H1 (cell line): ENCODE measurements around the gene YWHAE. TPM values are rescaled to one million over a fixed set of nuclear protein-coding genes. Genes with fewer than 3 reads are reported as not detected.

ENCODE experiments used
- CTCF ChIA-PET: fragments of 300-600 bp; sonication (Branson Sonifier 250); formaldehyde crosslinking; loops from one replicate; lab custom pipeline; 2021; ENCODE audit not compliant: partially characterized antibody; lab: Charles Lee
- POLR2A ChIA-PET: fragments of 300-600 bp; sonication (Branson Sonifier 250); formaldehyde crosslinking; loops from one replicate; lab custom pipeline; 2021; ENCODE audit warnings: inconsistent platforms; ENCODE audit not compliant: partially characterized antibody; lab: Charles Lee
- DNase-seq, 2 experiments: peaks; one replicate each; pipeline versions ENCODE4 v3.0.0 to v3.0.0-alpha.2; 2010 to 2022; ENCODE audit warnings: low spot score in 2 of 2, low read depth in 1 of 2, mixed read lengths in 1 of 2
- FAIRE-seq: peaks from 2 replicates; lab custom pipeline; 2011; peaks lifted over from hg19 to GRCh38; lab: Jason Lieb, UNC
- H2AFZ ChIP-seq: 2 replicates; pipeline ENCODE4 v1.8.1; 2012; ENCODE audit warnings: low read length, inconsistent platforms
- H2AK5ac ChIP-seq: 2 replicates; pipeline ENCODE4 v1.6.1; 2013; ENCODE audit warnings: low read depth, low read length
- H2BK120ac ChIP-seq: replicated peaks from 2 replicates; pipeline ENCODE3; 2013; ENCODE audit warnings: low read depth, low read length, inconsistent platforms
- H2BK12ac ChIP-seq: 2 replicates; pipeline ENCODE4 v1.6.1; 2013; ENCODE audit warnings: low read depth, low read length
- H2BK15ac ChIP-seq: 2 replicates; pipeline ENCODE4 v1.6.1; 2013; ENCODE audit warnings: low read length
- H2BK20ac ChIP-seq: 2 replicates; pipeline ENCODE4 v1.6.1; 2013; ENCODE audit warnings: low read length
- H2BK5ac ChIP-seq: 2 replicates; pipeline ENCODE4 v1.6.1; 2013; ENCODE audit warnings: low read depth, low read length
- H3K14ac ChIP-seq: 2 replicates; pipeline ENCODE4 v1.6.1; 2013; ENCODE audit warnings: inconsistent platforms; ENCODE audit not compliant: insufficient read length
- H3K18ac ChIP-seq: 2 replicates; pipeline ENCODE4 v1.6.1; 2013; ENCODE audit warnings: low read length; ENCODE audit errors: extremely low read depth
- H3K23ac ChIP-seq: 2 replicates; pipeline ENCODE4 v1.6.1; 2013; ENCODE audit warnings: inconsistent platforms; ENCODE audit not compliant: insufficient read length
- H3K23me2 ChIP-seq: 2 replicates; pipeline ENCODE4 v1.6.1; 2013; ENCODE audit warnings: low read depth, low read length
- H3K27ac ChIP-seq: 2 replicates; pipeline ENCODE4 v1.6.1; 2011; ENCODE audit warnings: low read depth, low read length, inconsistent platforms
- H3K27me3 ChIP-seq, 4 experiments: replicated peaks in 1 of 4; 1 replicate in 1 of 4; 2 replicates in 3 of 4; pipeline versions ENCODE4 v1.6.1 to v1.8.1; 2011 to 2013; ENCODE audit warnings: low read length in 3 of 4, mild to moderate bottlenecking in 3 of 4, inconsistent platforms in 2 of 4, mixed read lengths in 2 of 4, moderate library complexity in 1 of 4; ENCODE audit not compliant: control insufficient read depth in 3 of 4, insufficient read depth in 3 of 4; ENCODE audit errors: extremely low read depth in 1 of 4
- H3K36me3 ChIP-seq, 4 experiments: 2 replicates each; pipeline versions ENCODE4 v1.6.1 to v1.8.1; 2011 to 2013; ENCODE audit warnings: mild to moderate bottlenecking in 4 of 4, low read length in 3 of 4, moderate library complexity in 2 of 4, control low read depth in 1 of 4, inconsistent platforms in 1 of 4; ENCODE audit not compliant: insufficient read depth in 4 of 4, control insufficient read depth in 2 of 4
- H3K4ac ChIP-seq: replicated peaks from 2 replicates; pipeline ENCODE3; 2013; ENCODE audit warnings: low read length, low read depth, mixed read lengths, inconsistent platforms; ENCODE audit not compliant: insufficient read length
- H3K4me1 ChIP-seq, 4 experiments: replicated peaks in 1 of 4; 1 replicate in 1 of 4; 2 replicates in 3 of 4; pipeline versions ENCODE4 v1.6.1 to v1.8.1; 2011 to 2013; ENCODE audit warnings: low read length in 3 of 4, inconsistent platforms in 2 of 4, mixed read lengths in 1 of 4; ENCODE audit not compliant: insufficient read depth in 4 of 4, control insufficient read depth in 3 of 4
- H3K4me2 ChIP-seq, 2 experiments: 2 replicates each; pipeline versions ENCODE4 v1.6.1 to v1.8.1; 2011 to 2013; ENCODE audit warnings: low read depth in 2 of 2, low read length in 2 of 2, control low read depth in 1 of 2, inconsistent platforms in 1 of 2, mild to moderate bottlenecking in 1 of 2; ENCODE audit not compliant: insufficient read depth in 1 of 2
- H3K4me3 ChIP-seq, 4 experiments: fragments of 200-600, 300-600 bp in 1 of 4; sonication (generic), shearing (Covaris generic), sonication (Bioruptor Twin) in 1 of 4; 2 replicates each; pipeline versions ENCODE4 v1.5.1 to v1.8.1; 2011 to 2016; ENCODE audit warnings: low read length in 4 of 4, low read depth in 3 of 4, control low read depth in 2 of 4, inconsistent platforms in 2 of 4, mild to moderate bottlenecking in 2 of 4, mixed read lengths in 1 of 4, moderate library complexity in 1 of 4; ENCODE audit not compliant: insufficient read depth in 2 of 4; ENCODE audit errors: extremely low read depth in 1 of 4
- H3K56ac ChIP-seq: replicated peaks from 2 replicates; pipeline ENCODE3; 2013; ENCODE audit warnings: low read depth, mild to moderate bottlenecking, mixed read lengths, low read length, inconsistent platforms; ENCODE audit not compliant: insufficient read length
- H3K79me1 ChIP-seq: 2 replicates; pipeline ENCODE4 v1.6.1; 2013; ENCODE audit warnings: low read depth, low read length, control low read depth
- H3K79me2 ChIP-seq, 2 experiments: 2 replicates each; pipeline versions ENCODE4 v1.6.1 to v1.8.1; 2012 to 2013; ENCODE audit warnings: low read length in 2 of 2, mild to moderate bottlenecking in 2 of 2, inconsistent platforms in 1 of 2; ENCODE audit not compliant: insufficient read depth in 2 of 2, control insufficient read depth in 1 of 2
- H3K9ac ChIP-seq, 4 experiments: replicated peaks in 1 of 4; 1 replicate in 1 of 4; 2 replicates in 3 of 4; pipeline versions ENCODE4 v1.6.1 to v1.8.1; 2011 to 2013; ENCODE audit warnings: low read depth in 3 of 4, low read length in 3 of 4, control low read depth in 2 of 4, mild to moderate bottlenecking in 2 of 4, moderate library complexity in 2 of 4, inconsistent platforms in 1 of 4; ENCODE audit errors: extremely low read depth in 1 of 4
- H3K9me3 ChIP-seq, 2 experiments: 2 replicates each; pipeline versions ENCODE4 v1.6.1 to v1.8.1; 2012 to 2013; ENCODE audit warnings: mild to moderate bottlenecking in 2 of 2, moderate library complexity in 2 of 2, control low read depth in 1 of 2, inconsistent platforms in 1 of 2, low read depth in 1 of 2, low read length in 1 of 2, mixed read lengths in 1 of 2; ENCODE audit not compliant: insufficient read depth in 2 of 2
- H4K20me1 ChIP-seq, 2 experiments: replicated peaks in 1 of 2; 2 replicates each; pipeline versions ENCODE3 to v1.8.1; 2011 to 2013; ENCODE audit warnings: inconsistent platforms in 2 of 2, low read length in 2 of 2, mild to moderate bottlenecking in 1 of 2; ENCODE audit not compliant: insufficient read depth in 2 of 2, control insufficient read depth in 1 of 2
- H4K5ac ChIP-seq: 2 replicates; pipeline ENCODE4 v1.6.1; 2013; ENCODE audit warnings: low read length, low read depth, mixed read lengths, inconsistent platforms; ENCODE audit not compliant: insufficient read length
- H4K8ac ChIP-seq: 2 replicates; pipeline ENCODE4 v1.8.0; 2013; ENCODE audit warnings: mild to moderate bottlenecking, moderate library complexity, low read length, inconsistent platforms; ENCODE audit not compliant: insufficient read depth; ENCODE audit errors: extremely low read depth
- H4K91ac ChIP-seq: replicated peaks from 2 replicates; pipeline ENCODE3; 2013; ENCODE audit warnings: low read length, mixed read lengths, inconsistent platforms; ENCODE audit not compliant: insufficient read length
- NANOG ChIP-seq: IDR thresholded peaks from 2 replicates; pipeline ENCODE4 v1.6.1; 2011; ENCODE audit warnings: low read length, low read depth, mild to moderate bottlenecking, inconsistent platforms; ENCODE audit not compliant: insufficient read depth, poor library complexity, severe bottlenecking
- WGBS, 2 experiments: shearing (Covaris generic) in 1 of 2; methylation state at CpG; one replicate each; pipeline versions ENCODE4 v1.1.6 to v1.1.7; 2013 to 2015; ENCODE audit warnings: low lambda C conversion rate in 2 of 2, mixed read lengths in 2 of 2, inconsistent platforms in 1 of 2, low coverage in 1 of 2, missing lambda C conversion rate in 1 of 2; ENCODE audit not compliant: insufficient replicate concordance in 2 of 2, insufficient coverage in 1 of 2, insufficient read length in 1 of 2; ENCODE audit errors: extremely low coverage in 1 of 2, missing lambda C conversion rate in 1 of 2; 5-methylcytosine and 5-hydroxymethylcytosine counted together
- polyA plus RNA-seq, 7 experiments: library from polyadenylated mRNA; depleted of rRNA in 3 of 7; stranded (reverse) in 5 of 7; unstranded in 2 of 7; fragments of >200 nt in 5 of 7; fragments of 200-250 nt in 2 of 7; gene quantifications; 1 replicate in 5 of 7; 2 replicates in 1 of 7; 4 replicates in 1 of 7; pipeline versions ENCODE4 v1.2.1 to v1.2.3, GENCODE V29; 2011 to 2013; ENCODE audit warnings: missing spikeins in 2 of 7, mixed read lengths in 2 of 7
- total RNA-seq: library from RNA; stranded (reverse); fragmentation: NEBNext Ultra II Directional; extraction: Animal tissue kit (Norgen Biotek cat#: 25700); gene quantifications from 2 replicates; pipeline ENCODE4 v1.2.1, GENCODE V29; 2021

YWHAE gene
- total and polyA plus RNA-seq, 2 of the 8 experiments (the other 6 are each of a cell fraction or from before 2014, with no cell fraction given), result 559 to 1,186 TPM

- Histone ChIP-seq H3K79me2 (peaks cover 22 to 26% of the 10 kb centered on the region in 2 experiments), H2BK120ac (no peak overlapping the region), H3K27me3 (no peaks in the 10 kb centered on the region; a peak in 2 of 7 replicates), H3K36me3 (no peaks in the 10 kb centered on the region; a peak in 1 of 8 replicates), H3K23me2 (peaks cover 7% of the 10 kb centered on the region; the same call in 1 of the 2 replicates), H4K5ac (no peak overlapping the region), H2AFZ (no peak overlapping the region), H3K9ac (no peak overlapping the region), H3K14ac (no peak overlapping the region), H2BK5ac (no peak overlapping the region), H3K27ac (no peak overlapping the region), H3K79me1 (no peaks in the 10 kb centered on the region; the same call in 1 of the 2 replicates), H3K4me3 (no peak overlapping the region), H3K4ac (no peak overlapping the region), H2BK12ac (no peak overlapping the region), H4K91ac (no peak overlapping the region), H3K4me2 (no peak overlapping the region), H3K18ac (no peak overlapping the region), H2AK5ac (no peak overlapping the region), H4K20me1 (peaks cover 3 to 6% of the 10 kb centered on the region in 2 experiments), H3K4me1 (peaks cover 0 to 5% (median 2%) of the 10 kb centered on the region in 4 experiments; a peak in 5 of 7 replicates), H3K9me3 (no peaks in the 10 kb centered on the region), H3K23ac (no peak overlapping the region), H2BK20ac (no peak overlapping the region), H3K56ac (no peak overlapping the region), H4K8ac (no peak overlapping the region), H2BK15ac (no peak overlapping the region)
- TF ChIP-seq NANOG, result no peak
- FAIRE-seq (no peak), DNase-seq (no peak)
- ChIA-PET CTCF (interaction anchor here (0.5 kb wide), 1 partner anchor 32 kb away, joined by 4 read pairs; no protein-coding TSS in a partner anchor), POLR2A (interaction anchor here (0.6 to 4.5 kb wide), 6 partner anchors 11 to 492 kb away, joined by 3 to 24 read pairs (median 11); no protein-coding TSS in a partner anchor)
- 98% methylated on average over 4 of the region's 4 CpGs; no CpG with 5 or more reads in 1 of the 2 experiments for WGBS, 2 experiments
Observed at GRCh38 chr17:1402262-1402586, 2.2 kb upstream of the YWHAE start.
